Lower leg skin (tissue), 4 donors: ENCODE data around the gene FYCO1. TPM values are rescaled to one million over a fixed set of nuclear protein-coding genes. Genes with fewer than 3 reads are reported as not detected.

Experiments
- DNase-seq, 2 donors: peaks; one replicate each; pipeline ENCODE4 v3.0.0-alpha.2; 2019; ENCODE audit warnings: low spot score in 2 of 2
- H3K4me3 ChIP-seq: fragments of 200-600 bp; sonication (generic); 2 replicates; pipeline ENCODE4 v1.5.1; 2017; ENCODE audit warnings: mild to moderate bottlenecking, low read depth; ENCODE audit not compliant: poor library complexity, severe bottlenecking
- CTCF ChIP-seq, 3 donors: fragments of 450-650 bp; IDR thresholded peaks; one replicate each; pipeline ENCODE4 v1.5.1; 2016; ENCODE audit warnings: antibody characterized with exemption in 3 of 3, mild to moderate bottlenecking in 3 of 3, moderate library complexity in 2 of 3
- POLR2A ChIP-seq, 2 donors: fragments of 450-650 bp; IDR thresholded peaks; one replicate each; pipeline ENCODE4 v1.6.1; 2016 to 2017; ENCODE audit warnings: antibody characterized with exemption in 2 of 2, mild to moderate bottlenecking in 1 of 2, moderate library complexity in 1 of 2
- WGBS, 2 donors: methylation state at CpG; one replicate each; pipeline ENCODE4 v1.1.5; 2018; 5-methylcytosine and 5-hydroxymethylcytosine counted together
- intact Hi-C: fragments of 100-400 bp; cut with DNase I; formaldehyde crosslinking; loops from one replicate; pipeline ENCODE4 v1.15.0; 2023; ENCODE audit warnings: low total_unique reads
- total RNA-seq, 4 donors: library from RNA; depleted of rRNA; stranded (reverse); fragments of >200 nt; gene quantifications; one replicate each; pipeline ENCODE4 v1.1.0, GENCODE V29; 2016

Gene FYCO1
- total RNA-seq, 4 donors from 2014 or later = 35.0 to 57.0 (median 51.3) TPM

GRCh38 chr3:46030626-46031025, 35.0 kb upstream of the FYCO1 start:
- intact Hi-C loops = no loop called here
- TF ChIP-seq POLR2A (IDR thresholded peaks at IDR 0.05) (no peak), CTCF (IDR thresholded peaks at IDR 0.05) (no peak)
- DNase-seq = no peak
- H3K4me3 ChIP-seq = no peak overlapping the region
- WGBS, 2 donors = 95% methylated on average over 4 to 6 of the region's 6 CpGs

GRCh38 chr3:46029953-46030543, 34.4 kb upstream of the FYCO1 start:
- DNase-seq = no peak
- TF ChIP-seq POLR2A (IDR thresholded peaks at IDR 0.05) (no peak), CTCF (IDR thresholded peaks at IDR 0.05) (no peak)
- intact Hi-C loops = no loop called here
- 76 to 79% methylated on average over 1 of the region's 1 CpG for WGBS, 2 donors
- H3K4me3 ChIP-seq = no peak overlapping the region

- WGBS, 2 donors = 82 to 86% methylated on average over 6 of the region's 6 CpGs
- no peak overlapping the region for H3K4me3 ChIP-seq
- intact Hi-C loops = no loop called here
- DNase-seq = no peak
- TF ChIP-seq POLR2A (IDR thresholded peaks at IDR 0.05) = no peak
- no peak for TF ChIP-seq CTCF (IDR thresholded peaks at IDR 0.05)
Measured at GRCh38 chr3:46027736-46028397, 32.2 kb upstream of the FYCO1 start.

- 91 to 94% methylated on average over 3 of the region's 3 CpGs for WGBS, 2 donors
- intact Hi-C loops = no loop called here
- TF ChIP-seq POLR2A (IDR thresholded peaks at IDR 0.05) = no peak
- no peak for TF ChIP-seq CTCF (IDR thresholded peaks at IDR 0.05)
- DNase-seq = no peak
- H3K4me3 ChIP-seq = no peak within 1 kb of the TSS
Measured at GRCh38 chr3:46027021-46027705, 31.5 kb upstream of the FYCO1 start, which contains the start of gene XCR1. XCR1 (minus strand) TSS chr3:46027483; CDS start chr3:46021947, 5,536 bp downstream.

GRCh38 chr3:46025139-46025538, 29.5 kb upstream of the FYCO1 start:
- TF ChIP-seq CTCF (IDR thresholded peaks at IDR 0.05) (no peak), POLR2A (IDR thresholded peaks at IDR 0.05) (no peak)
- H3K4me3 ChIP-seq = no peak overlapping the region
- DNase-seq = no peak
- intact Hi-C loops = no loop called here
- WGBS, 2 donors = 61 to 63% methylated on average over 1 of the region's 1 CpG
